OCI-LY3 (cell line): ENCODE data around the gene PPP1R9A.

ENCODE experiments used
- H2AFZ ChIP-seq: fragments of 200-600, 300-600 bp; shearing (Covaris generic); 2 replicates; pipeline ENCODE4 v1.6.0; 2014; ENCODE audit warnings: antibody characterized with exemption, low read depth, low read length
- H3K27ac ChIP-seq: fragments of 200-600, 300-600 bp; sonication (generic); 2 replicates; pipeline ENCODE4 v1.5.1; 2014; ENCODE audit warnings: mild to moderate bottlenecking, low read length, moderate library complexity, mixed read lengths
- H3K27me3 ChIP-seq: fragments of 200-600, 300-600 bp; sonication (generic); 2 replicates; pipeline ENCODE4 v1.6.1; 2014; ENCODE audit warnings: low read depth, low read length, mixed read lengths
- H3K36me3 ChIP-seq: fragments of 200-600, 300-600 bp; sonication (generic); replicated peaks from 2 replicates; pipeline ENCODE3; 2014; ENCODE audit warnings: low read depth, low read length, mixed read lengths
- H3K4me1 ChIP-seq: fragments of 300-600, 200-600 bp; sonication (generic); 2 replicates; pipeline ENCODE4 v1.6.1; 2014; ENCODE audit warnings: low read length, mixed read lengths
- H3K4me2 ChIP-seq: fragments of 200-600, 300-600 bp; sonication (generic); 2 replicates; pipeline ENCODE4 v1.6.1; 2014; ENCODE audit warnings: low read length, mixed read lengths
- H3K4me3 ChIP-seq: fragments of 300-600, 200-600 bp; sonication (generic); 2 replicates; pipeline ENCODE4 v1.5.1; 2014; ENCODE audit warnings: antibody characterized with exemption, mild to moderate bottlenecking, low read length, moderate library complexity
- H3K79me2 ChIP-seq: fragments of 300-600, 200-600 bp; shearing (Covaris generic); 2 replicates; pipeline ENCODE4 v1.6.1; 2014; ENCODE audit warnings: mild to moderate bottlenecking, low read length, mixed read lengths
- H3K9ac ChIP-seq: fragments of 300-600, 200-600 bp; shearing (Covaris generic); 2 replicates; pipeline ENCODE4 v1.6.0; 2014; ENCODE audit warnings: mild to moderate bottlenecking, low read length, moderate library complexity
- H3K9me3 ChIP-seq: fragments of 200-600, 300-600 bp; shearing (Covaris generic); 2 replicates; pipeline ENCODE4 v1.6.1; 2014; ENCODE audit warnings: low read length, mixed read lengths; ENCODE audit not compliant: insufficient read depth
- H4K20me1 ChIP-seq: fragments of 200-600, 300-600 bp; sonication (generic); 2 replicates; pipeline ENCODE4 v1.6.1; 2016; ENCODE audit warnings: low read length, mixed read lengths; ENCODE audit not compliant: insufficient read depth
- CTCF ChIP-seq: fragments of 200-600, 300-600 bp; sonication (generic); IDR thresholded peaks from 2 replicates; pipeline ENCODE4 v1.5.1; 2014; ENCODE audit warnings: antibody characterized with exemption, low read length, low read depth
- EZH2phosphoT487 ChIP-seq: fragments of 200-600 bp; shearing (Covaris generic); IDR thresholded peaks from 2 replicates; pipeline ENCODE4 v1.6.1; 2018; ENCODE audit warnings: antibody characterized with exemption, mixed run types, low read depth

PPP1R9A gene

DNA sequence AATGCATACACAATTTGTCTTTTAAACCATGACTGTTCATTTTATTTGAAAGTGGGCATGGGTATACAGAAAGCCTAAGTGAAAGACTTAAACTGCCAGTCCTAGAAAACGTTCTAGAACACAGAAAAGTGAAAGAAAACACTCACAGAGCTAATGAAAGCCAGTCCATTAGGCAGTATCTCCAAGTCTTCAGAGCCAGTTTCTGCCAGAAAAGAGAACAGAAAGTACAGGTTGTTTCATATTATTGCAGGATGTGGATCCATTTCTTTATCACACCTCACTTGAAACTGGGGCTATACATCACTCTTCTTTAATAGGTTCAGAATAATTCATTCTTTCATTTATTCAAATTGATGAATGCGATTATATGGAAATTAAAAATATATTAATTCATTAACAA, 409.2 kb downstream of the PPP1R9A start:
- no peaks in the 10 kb centered on the region for H4K20me1 ChIP-seq
- H3K9me3 ChIP-seq: no peaks in the 10 kb centered on the region
- peaks cover 23% of the 10 kb centered on the region for H3K4me1 ChIP-seq
- H3K79me2 ChIP-seq: no peaks in the 10 kb centered on the region
- H3K27ac ChIP-seq: no peak overlapping the region
- no peaks in the 10 kb centered on the region for H3K36me3 ChIP-seq
- no peak overlapping the region for H3K4me3 ChIP-seq
- H3K9ac ChIP-seq: no peak overlapping the region
- TF ChIP-seq EZH2phosphoT487: no peak
- no peak for TF ChIP-seq CTCF
- no peak overlapping the region for H2AFZ ChIP-seq
- H3K27me3 ChIP-seq: no peaks in the 10 kb centered on the region
- H3K4me2 ChIP-seq: no peak overlapping the region

DNA sequence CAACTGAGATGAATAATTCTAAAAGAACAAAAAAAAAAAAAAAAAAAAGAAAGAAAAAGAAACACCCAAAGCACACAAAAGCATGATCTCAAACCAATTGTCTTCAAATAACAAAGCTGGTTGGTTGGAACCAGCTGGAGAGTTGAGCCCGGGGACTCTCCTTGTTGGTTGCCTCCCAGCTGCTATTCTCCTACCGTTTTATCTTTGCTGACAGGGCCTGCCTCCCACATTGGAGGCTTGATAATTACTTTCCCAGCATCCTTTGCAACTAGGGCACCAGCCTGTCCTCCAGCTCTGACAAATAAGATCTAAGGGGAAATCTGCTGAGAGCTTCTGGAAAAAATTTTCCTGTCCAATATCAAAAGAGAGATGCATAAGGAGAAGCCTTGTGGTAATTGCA, 410.2 kb downstream of the PPP1R9A start:
- H3K27me3 ChIP-seq: no peaks in the 10 kb centered on the region
- no peaks in the 10 kb centered on the region for H3K79me2 ChIP-seq
- no peak for TF ChIP-seq EZH2phosphoT487
- no peak for TF ChIP-seq CTCF
- no peak overlapping the region for H3K27ac ChIP-seq
- H3K9me3 ChIP-seq: no peaks in the 10 kb centered on the region
- no peak overlapping the region for H3K4me3 ChIP-seq
- H3K36me3 ChIP-seq: no peaks in the 10 kb centered on the region
- H4K20me1 ChIP-seq: no peaks in the 10 kb centered on the region
- H2AFZ ChIP-seq: no peak overlapping the region
- peaks cover 23% of the 10 kb centered on the region for H3K4me1 ChIP-seq
- H3K4me2 ChIP-seq: no peak overlapping the region
- no peak overlapping the region for H3K9ac ChIP-seq

DNA sequence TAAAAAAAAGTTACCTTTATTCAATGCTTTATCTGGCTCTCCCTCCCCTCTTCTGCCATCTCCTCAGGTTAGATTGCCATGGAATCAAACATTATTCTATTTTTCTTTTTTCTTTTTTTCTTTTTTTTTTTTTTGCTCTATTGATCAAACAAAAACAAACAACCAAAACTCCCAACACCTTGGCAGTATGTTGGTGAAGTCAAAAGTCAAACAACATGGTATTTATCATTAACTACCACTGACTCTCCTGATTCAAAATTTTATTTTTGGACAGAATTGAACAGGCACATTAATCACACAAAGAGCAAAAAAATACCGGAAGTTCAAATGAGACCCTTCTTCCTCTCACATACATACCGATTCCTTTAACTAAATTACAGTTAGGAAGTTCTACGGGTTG, 410.6 kb downstream of the PPP1R9A start:
- no peaks in the 10 kb centered on the region for H3K9me3 ChIP-seq
- H2AFZ ChIP-seq: no peak overlapping the region
- no peaks in the 10 kb centered on the region for H4K20me1 ChIP-seq
- no peak overlapping the region for H3K27ac ChIP-seq
- no peaks in the 10 kb centered on the region for H3K36me3 ChIP-seq
- H3K27me3 ChIP-seq: no peaks in the 10 kb centered on the region
- no peak overlapping the region for H3K4me3 ChIP-seq
- H3K4me1 ChIP-seq: peaks cover 23% of the 10 kb centered on the region
- no peak for TF ChIP-seq CTCF
- TF ChIP-seq EZH2phosphoT487: no peak
- no peak overlapping the region for H3K9ac ChIP-seq
- no peak overlapping the region for H3K4me2 ChIP-seq
- H3K79me2 ChIP-seq: no peaks in the 10 kb centered on the region

DNA sequence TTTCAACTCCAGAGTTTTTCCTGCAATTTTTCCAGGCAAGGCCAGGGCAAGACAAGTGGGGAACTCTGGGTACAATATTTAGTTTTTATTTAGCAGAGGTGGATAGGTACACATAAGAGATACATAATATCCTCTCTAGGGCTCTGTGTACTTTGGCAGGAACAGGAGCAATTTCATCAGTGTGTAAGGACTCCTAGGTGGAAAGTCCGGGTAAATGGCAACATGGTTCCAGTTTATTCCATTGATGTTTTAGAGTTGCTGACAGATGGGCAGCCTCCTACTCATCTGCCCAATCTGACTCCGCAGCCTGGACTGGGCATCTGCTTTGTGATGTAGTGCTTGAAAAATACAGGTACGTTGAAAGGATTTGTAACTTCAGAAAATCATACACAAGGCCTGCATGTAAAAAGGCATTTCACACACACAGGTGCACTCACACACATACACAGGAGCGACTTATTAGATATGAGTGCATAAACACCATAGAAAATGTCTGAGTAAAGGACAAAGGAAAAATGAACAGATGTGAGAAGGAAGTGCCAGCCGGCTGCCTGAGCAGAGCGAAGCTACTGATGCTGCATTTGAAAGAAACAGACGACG, 411.2 kb downstream of the PPP1R9A start:
- Histone ChIP-seq H3K4me1 (peaks cover 23% of the 10 kb centered on the region), H3K9me3 (no peaks in the 10 kb centered on the region), H4K20me1 (no peaks in the 10 kb centered on the region), H3K9ac (no peak overlapping the region), H3K27ac (no peak overlapping the region), H3K4me3 (no peak overlapping the region), H3K4me2 (no peak overlapping the region), H3K36me3 (no peaks in the 10 kb centered on the region), H2AFZ (no peak overlapping the region), H3K79me2 (no peaks in the 10 kb centered on the region), H3K27me3 (no peaks in the 10 kb centered on the region)
- TF ChIP-seq EZH2phosphoT487: no peak
- TF ChIP-seq CTCF: no peak
